SK-N-MC (cell line): Measurements from ENCODE around the gene B9D1.

Experiments used
- EZH2 ChIP-seq: fragments of 200-600 bp; sonication (generic); IDR thresholded peaks from one replicate; pipeline ENCODE4 v1.6.1; 2017; ENCODE audit warnings: antibody characterized with exemption
- FOXP2 ChIP-seq: optimal IDR thresholded peaks from 2 replicates; pipeline ENCODE3; 2011; ENCODE audit warnings: mild to moderate bottlenecking, moderate library complexity; ENCODE audit not compliant: insufficient read depth; ENCODE audit errors: extremely low read length, control extremely low read depth
- POLR2AphosphoS5 ChIP-seq: IDR thresholded peaks from 2 replicates; pipeline ENCODE4 v1.6.1; 2012; ENCODE audit warnings: mild to moderate bottlenecking, low read depth, low read length, borderline replicate concordance

DNA sequence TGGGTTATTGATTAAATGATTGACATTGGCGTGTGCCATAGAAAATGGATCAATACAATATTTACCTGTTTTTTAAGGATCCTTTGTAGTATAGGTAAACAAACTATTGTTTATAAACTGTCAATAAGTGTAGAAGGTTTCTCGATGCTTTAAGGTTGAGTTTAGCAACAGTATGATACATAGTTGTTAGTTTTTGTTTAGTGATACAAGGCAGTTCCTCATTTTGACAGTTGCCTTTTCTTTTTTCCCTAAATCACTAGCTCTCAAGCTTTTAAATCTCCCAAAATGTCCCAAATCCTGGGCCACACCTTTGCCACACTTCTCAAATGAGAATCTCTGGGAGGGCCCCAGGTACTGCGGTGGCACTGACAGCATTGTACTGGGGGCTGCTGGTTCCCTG, 68.1 kb downstream of the B9D1 start:
- TF ChIP-seq POLR2AphosphoS5, result no peak
- TF ChIP-seq EZH2, result no peak
- no peak for TF ChIP-seq FOXP2
